Left ventricle myocardium superior (tissue), 1 donor: ENCODE measurements around the gene SUPT4H1. TPM values are rescaled to one million over a fixed set of nuclear protein-coding genes. Genes with fewer than 3 reads are reported as not detected.

Experiments
- ATAC-seq: fragments of 200-7000 bp; cut with Tn5 transposase; one replicate; pipeline ENCODE4 v1.9.1; 2020; ENCODE audit warnings: mild to moderate bottlenecking, moderate library complexity
- DNase-seq: peaks from one replicate; pipeline ENCODE4 v3.0.0-alpha.2; 2020
- intact Hi-C: fragments of 100-400 bp; cut with micrococcal nuclease; formaldehyde crosslinking; loops from one replicate; pipeline ENCODE4 v1.11.0; 2022
- total RNA-seq: library from RNA; stranded (reverse); fragmentation: NEBNext Ultra II Directional; extraction: Animal tissue kit (Norgen Biotek cat#: 25700); gene quantifications from one replicate; pipeline ENCODE4 v1.2.1, GENCODE V29; 2021
- donor health status: DM: no; HTN: yes; CAD: no; lungs with severe emphysema.

SUPT4H1 gene
- total RNA-seq, 1 donor from 2014 or later = 62.2 TPM

- DNase-seq (no peak), ATAC-seq (no peak)
- intact Hi-C loops = no loop called here
Measured at GRCh38 chr17:58382108-58382871, 30.3 kb upstream of the SUPT4H1 start.

GRCh38 chr17:58381124-58382035 lies 29.4 kb upstream of the SUPT4H1 start:
- ATAC-seq (no peak), DNase-seq (no peak)
- intact Hi-C loops = no loop called here

- intact Hi-C loops = no loop called here
- DNase-seq (no peak), ATAC-seq (no peak)
Measured at GRCh38 chr17:58380207-58381123, 28.5 kb upstream of the SUPT4H1 start.

GRCh38 chr17:58379511-58379824 lies 27.5 kb upstream of the SUPT4H1 start:
- no peak for ATAC-seq
- intact Hi-C loops = no loop called here

GRCh38 chr17:58378733-58379510 lies 26.9 kb upstream of the SUPT4H1 start:
- ATAC-seq = no peak
- intact Hi-C loops = no loop called here
- DNase-seq = no peak

More at GRCh38 chr17:58379511-58379824, 27.5 kb upstream of the SUPT4H1 start:
- DNase-seq = no peak

- DNase-seq (no peak), ATAC-seq (no peak)
- intact Hi-C loops = no loop called here
Measured at GRCh38 chr17:58377661-58378060, 25.7 kb upstream of the SUPT4H1 start.

- DNase-seq = no peak
- intact Hi-C loops = no loop called here
- no peak for ATAC-seq
Measured at GRCh38 chr17:58377093-58377601, 25.1 kb upstream of the SUPT4H1 start.

GRCh38 chr17:58376472-58377000 lies 24.5 kb upstream of the SUPT4H1 start:
- DNase-seq (no peak), ATAC-seq (no peak)
- intact Hi-C loops = no loop called here

GRCh38 chr17:58375811-58376210 lies 23.8 kb upstream of the SUPT4H1 start:
- ATAC-seq (no peak), DNase-seq (no peak)
- intact Hi-C loops = no loop called here

GRCh38 chr17:58375256-58375655 lies 23.3 kb upstream of the SUPT4H1 start:
- intact Hi-C loops = no loop called here
- ATAC-seq = no peak
- no peak for DNase-seq

GRCh38 chr17:58373923-58374322 lies 21.9 kb upstream of the SUPT4H1 start:
- intact Hi-C loops = no loop called here
- ATAC-seq = no peak
- DNase-seq = no peak

- intact Hi-C loops = no loop called here
- DNase-seq (no peak), ATAC-seq (no peak)
Measured at GRCh38 chr17:58373003-58373402, 21.0 kb upstream of the SUPT4H1 start.

GRCh38 chr17:58371300-58371950 lies 19.4 kb upstream of the SUPT4H1 start:
- ATAC-seq = no peak
- intact Hi-C loops = no loop called here
- no peak for DNase-seq

- DNase-seq (no peak), ATAC-seq (no peak)
- intact Hi-C loops = no loop called here
Measured at GRCh38 chr17:58370716-58371115, 18.7 kb upstream of the SUPT4H1 start.

GRCh38 chr17:58370309-58370708 lies 18.3 kb upstream of the SUPT4H1 start:
- no peak for ATAC-seq
- DNase-seq = no peak
- intact Hi-C loops = no loop called here

GRCh38 chr17:58369214-58370031 lies 17.4 kb upstream of the SUPT4H1 start:
- ATAC-seq (no peak), DNase-seq (no peak)
- intact Hi-C loops = no loop called here

GRCh38 chr17:58368860-58369213 lies 16.8 kb upstream of the SUPT4H1 start:
- ATAC-seq (no peak), DNase-seq (no peak)
- intact Hi-C loops = no loop called here
